AG09309 (cell line): ENCODE results near the gene CD46.
"Not testable (repeated sequence)": the region's sequence is repeated elsewhere in the genome, so short reads cannot be mapped to it uniquely, and the experiment has no call there.

Experiments used
- DNase-seq: peaks from one replicate; pipeline ENCODE4 v3.0.0-alpha.2; 2010; ENCODE audit warnings: low read depth
- H3K4me3 ChIP-seq: 2 replicates; pipeline ENCODE4 v1.5.1; 2011; ENCODE audit warnings: mild to moderate bottlenecking, low read depth, low read length, moderate library complexity; ENCODE audit not compliant: control insufficient read depth
- TF ChIP-seq, protein P1 (sequence below): IDR thresholded peaks from 2 replicates; pipeline ENCODE4 v1.5.1; 2011; ENCODE audit warnings: mild to moderate bottlenecking, low read depth, low read length, inconsistent platforms; ENCODE audit not compliant: insufficient read depth, control insufficient read depth; ENCODE audit errors: missing control alignments

CD46 gene

DNA sequence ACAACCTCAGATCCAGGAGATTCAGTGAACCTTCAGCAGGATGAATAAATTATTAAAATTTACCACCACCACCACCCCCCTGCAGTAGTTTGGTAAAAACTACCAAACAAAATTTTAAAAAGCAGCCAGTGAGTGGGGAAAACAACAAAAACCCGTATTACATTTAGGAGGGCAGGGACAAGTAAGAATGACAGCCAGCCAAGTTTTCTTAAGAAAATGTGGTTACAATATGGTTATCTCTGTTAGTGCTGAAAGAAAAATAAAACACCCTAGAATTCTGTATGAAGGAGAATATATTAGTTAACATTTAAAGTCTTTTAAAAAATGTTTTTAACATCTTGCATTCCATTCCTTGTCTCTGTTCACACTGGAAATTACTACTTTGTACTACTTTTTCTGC, 14.7 kb downstream of the CD46 start:
- TF ChIP-seq, protein P1, sequence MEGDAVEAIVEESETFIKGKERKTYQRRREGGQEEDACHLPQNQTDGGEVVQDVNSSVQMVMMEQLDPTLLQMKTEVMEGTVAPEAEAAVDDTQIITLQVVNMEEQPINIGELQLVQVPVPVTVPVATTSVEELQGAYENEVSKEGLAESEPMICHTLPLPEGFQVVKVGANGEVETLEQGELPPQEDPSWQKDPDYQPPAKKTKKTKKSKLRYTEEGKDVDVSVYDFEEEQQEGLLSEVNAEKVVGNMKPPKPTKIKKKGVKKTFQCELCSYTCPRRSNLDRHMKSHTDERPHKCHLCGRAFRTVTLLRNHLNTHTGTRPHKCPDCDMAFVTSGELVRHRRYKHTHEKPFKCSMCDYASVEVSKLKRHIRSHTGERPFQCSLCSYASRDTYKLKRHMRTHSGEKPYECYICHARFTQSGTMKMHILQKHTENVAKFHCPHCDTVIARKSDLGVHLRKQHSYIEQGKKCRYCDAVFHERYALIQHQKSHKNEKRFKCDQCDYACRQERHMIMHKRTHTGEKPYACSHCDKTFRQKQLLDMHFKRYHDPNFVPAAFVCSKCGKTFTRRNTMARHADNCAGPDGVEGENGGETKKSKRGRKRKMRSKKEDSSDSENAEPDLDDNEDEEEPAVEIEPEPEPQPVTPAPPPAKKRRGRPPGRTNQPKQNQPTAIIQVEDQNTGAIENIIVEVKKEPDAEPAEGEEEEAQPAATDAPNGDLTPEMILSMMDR: no peak
- DNase-seq: no peak
- H3K4me3 ChIP-seq: no peak overlapping the region

DNA sequence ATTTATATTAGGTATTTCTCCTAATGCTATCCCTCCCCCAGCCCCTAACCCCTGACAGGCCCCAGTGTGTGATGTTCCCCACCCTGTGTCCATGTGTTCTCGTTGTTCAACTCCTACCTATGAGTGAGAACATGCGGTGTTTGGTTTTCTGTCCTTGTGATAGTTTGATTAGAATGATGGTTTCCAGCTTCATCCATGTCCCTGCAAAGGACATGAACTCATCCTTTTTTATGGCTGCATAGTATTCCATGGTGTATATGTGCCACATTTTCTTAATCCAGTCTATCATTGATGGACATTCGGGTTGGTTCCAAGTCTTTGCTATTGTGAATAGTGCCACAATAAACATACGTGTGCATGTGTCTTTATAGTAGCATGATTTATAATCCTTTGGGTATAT, 18.7 kb downstream of the CD46 start:
- not testable (repeated sequence) for DNase-seq, H3K4me3 ChIP-seq

DNA sequence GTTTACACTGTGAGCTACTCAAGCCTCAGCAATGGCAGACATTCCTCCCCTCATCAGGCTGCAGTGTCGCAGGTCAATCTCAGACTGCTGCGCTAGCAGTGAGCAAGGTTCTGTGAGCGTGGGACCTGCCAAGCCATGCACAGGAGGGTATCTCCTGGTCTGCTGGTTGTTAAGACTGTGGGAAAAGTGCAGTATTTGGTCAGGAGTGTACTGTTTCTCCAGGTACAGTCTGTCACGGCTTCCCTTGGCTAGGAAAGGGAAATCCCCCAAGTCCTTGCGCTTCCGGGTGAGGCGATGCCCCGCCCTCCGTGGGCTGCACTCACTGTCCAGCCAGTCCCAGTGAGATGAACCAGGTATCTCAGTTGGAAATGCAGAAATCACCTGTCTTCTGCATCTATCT, 24.2 kb downstream of the CD46 start:
- DNase-seq, H3K4me3 ChIP-seq: not testable (repeated sequence)

DNA sequence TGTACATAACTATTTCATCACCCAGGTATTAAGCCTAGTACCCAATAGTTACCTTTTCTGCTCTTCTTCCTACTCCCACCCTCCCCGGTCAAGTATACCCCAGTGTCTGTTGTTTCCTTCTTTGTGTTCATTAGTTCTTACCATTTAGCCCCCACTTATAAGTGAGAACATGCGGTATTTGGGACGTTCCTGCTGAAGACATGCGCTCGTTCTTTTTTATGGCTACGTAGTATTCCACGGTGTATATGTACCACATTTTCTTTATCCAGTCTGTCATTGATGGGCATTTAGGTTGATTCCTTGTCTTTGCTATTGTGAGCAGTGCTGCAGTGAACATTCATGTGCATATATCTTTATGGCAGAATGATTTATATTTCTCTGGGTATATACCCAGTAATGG, 25.6 kb downstream of the CD46 start:
- H3K4me3 ChIP-seq, DNase-seq: not testable (repeated sequence)

DNA sequence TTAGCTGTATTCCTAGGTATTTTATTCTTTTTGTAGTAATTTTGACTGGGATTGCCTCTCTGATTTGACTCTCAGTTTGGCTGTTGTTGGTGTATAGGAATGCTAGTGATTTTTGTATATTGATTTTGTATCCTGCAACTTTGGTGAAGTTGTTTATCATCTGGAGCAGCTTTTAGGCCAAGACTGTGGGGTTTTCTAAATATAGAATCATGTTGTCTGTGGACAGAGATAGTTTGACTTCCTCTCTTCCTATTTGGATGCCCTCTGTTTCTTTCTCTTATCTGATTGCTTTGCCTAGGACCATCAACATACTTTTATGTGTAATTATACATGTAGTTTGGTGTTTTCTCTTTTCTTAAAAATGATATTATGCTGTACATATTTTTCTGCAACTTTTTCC, 27.2 kb downstream of the CD46 start:
- no peak overlapping the region for H3K4me3 ChIP-seq
- no peak for DNase-seq
- TF ChIP-seq, protein P1: no peak

DNA sequence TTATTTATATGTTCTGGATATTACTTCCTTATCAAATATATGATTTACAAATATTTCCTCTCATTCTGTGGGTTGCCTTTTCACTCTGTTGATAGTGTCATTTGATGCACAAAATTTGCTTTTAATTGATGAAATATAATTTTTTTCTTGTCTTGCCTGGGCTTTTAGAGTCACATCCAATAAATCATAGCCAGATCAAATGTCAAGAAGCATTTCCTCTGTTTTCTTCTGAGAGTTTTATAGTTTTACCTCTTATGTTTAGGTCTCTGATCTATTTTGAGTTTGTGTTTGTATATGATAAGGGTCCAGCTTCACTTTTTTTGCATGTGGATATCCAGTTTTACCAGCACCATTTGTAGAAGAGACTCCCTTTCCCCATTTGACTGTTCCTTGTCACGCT, 29.5 kb downstream of the CD46 start:
- DNase-seq: no peak
- H3K4me3 ChIP-seq: no peak overlapping the region
- TF ChIP-seq, protein P1: no peak

DNA sequence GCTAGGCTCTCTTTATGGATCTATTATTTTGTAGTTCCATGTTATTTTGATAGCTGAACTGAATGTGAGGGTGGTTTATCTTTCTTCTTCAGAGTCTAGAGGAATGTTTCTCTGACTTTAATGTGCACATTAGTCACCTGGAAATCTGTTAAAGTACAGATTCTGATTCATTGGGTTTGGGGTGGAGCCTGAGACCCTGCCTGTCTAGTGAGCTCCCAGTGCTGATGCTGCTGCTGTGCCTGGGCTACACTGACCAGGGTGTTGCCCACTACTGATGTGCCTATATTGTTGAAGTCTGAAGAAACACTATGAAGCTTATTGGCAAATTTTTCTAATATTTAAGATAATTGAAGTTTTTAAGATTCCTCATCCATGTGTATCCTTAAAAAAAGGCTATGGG, 35.9 kb downstream of the CD46 start:
- TF ChIP-seq, protein P1: no peak
- H3K4me3 ChIP-seq: no peak overlapping the region
- DNase-seq: no peak

DNA sequence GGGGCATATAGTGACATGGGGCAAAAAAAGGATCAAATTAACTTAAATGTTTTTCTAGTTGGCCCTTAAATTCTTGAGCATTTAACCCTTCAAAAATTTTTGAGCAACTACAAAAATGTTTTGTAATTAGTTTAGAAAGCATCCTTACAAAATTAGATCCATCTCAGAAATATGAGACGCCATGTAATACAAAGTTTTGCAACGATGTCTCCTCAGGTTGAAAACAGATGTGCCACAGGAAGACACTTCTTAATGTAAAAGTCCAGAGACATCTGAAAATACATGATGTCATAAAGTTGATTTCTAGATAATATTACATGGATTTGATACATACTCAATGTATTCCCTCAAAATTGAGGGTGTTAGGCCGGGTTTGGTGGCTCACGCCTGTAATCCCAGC, 37.5 kb downstream of the CD46 start:
- no peak for DNase-seq
- TF ChIP-seq, protein P1: no peak
- no peak overlapping the region for H3K4me3 ChIP-seq
